Measurements from ENCODE around the gene TIMP2.

DNA sequence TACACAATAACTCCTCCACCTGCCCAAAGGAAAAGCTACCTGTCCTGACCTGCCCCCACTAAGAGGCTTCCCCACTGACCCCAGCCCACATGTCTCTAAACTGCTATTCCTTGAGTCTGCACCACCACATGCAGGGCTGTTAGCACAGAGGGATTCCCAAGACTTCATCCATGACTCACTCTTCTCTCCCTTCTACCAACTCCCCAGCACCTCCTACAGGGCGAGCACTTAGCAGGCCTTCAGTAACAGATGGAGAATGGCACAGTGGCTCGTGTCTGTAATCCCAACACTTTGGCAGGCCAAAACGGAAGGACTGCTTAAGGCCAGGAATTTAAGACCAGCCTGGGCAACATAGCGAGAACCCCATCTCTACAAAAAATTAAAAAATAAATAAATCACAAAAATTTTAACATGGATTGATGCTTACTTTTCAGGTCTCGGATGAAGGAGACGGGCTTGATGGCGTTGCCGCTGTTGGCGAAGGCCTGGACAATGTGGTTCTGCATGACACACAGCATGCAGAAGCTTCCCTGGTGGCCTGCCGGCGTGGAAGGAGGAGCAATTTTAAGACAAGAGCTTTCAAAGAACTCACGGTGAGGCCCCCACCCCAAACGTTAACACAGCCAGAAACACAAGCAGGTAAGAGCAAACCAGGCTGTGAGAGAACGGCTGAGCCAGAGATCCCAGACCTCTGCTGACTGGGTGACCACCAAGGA is 96.6 kb downstream of the TIMP2 start:
- no peak for TF ChIP-seq JUND (CRISPR knock-in tag; IDR thresholded peaks at IDR 0.05)
- TF ChIP-seq TAF1 (CRISPR knock-in tag; IDR thresholded peaks at IDR 0.05), result no peak
- TF ChIP-seq, protein P1, sequence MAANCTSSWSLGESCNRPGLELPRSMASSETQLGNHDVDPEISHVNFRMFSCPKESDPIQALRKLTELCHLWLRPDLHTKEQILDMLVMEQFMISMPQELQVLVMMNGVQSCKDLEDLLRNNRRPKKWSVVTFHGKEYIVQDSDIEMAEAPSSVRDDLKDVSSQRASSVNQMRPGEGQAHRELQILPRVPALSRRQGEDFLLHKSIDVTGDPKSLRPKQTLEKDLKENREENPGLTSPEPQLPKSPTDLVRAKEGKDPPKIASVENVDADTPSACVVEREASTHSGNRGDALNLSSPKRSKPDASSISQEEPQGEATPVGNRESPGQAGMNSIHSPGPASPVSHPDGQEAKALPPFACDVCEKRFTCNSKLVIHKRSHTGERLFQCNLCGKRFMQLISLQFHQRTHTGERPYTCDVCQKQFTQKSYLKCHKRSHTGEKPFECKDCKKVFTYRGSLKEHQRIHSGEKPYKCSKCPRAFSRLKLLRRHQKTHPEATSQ (CRISPR knock-in tag; IDR thresholded peaks at IDR 0.05; ENCODE audit: borderline replicate concordance), result no peak
- no peak for TF ChIP-seq FOXK1 (CRISPR knock-in tag; IDR thresholded peaks at IDR 0.05; ENCODE audit: borderline replicate concordance, low read depth)
- no peak for TF ChIP-seq MEIS2 (CRISPR knock-in tag; IDR thresholded peaks at IDR 0.05)
- TF ChIP-seq ZBTB8A (CRISPR knock-in tag; IDR thresholded peaks at IDR 0.05; ENCODE audit: borderline replicate concordance, low read depth), result no peak
- TF ChIP-seq TRIM24 (CRISPR knock-in tag; IDR thresholded peaks at IDR 0.05), result no peak
